NCI-H2196 (cell line): Measurements from ENCODE around the gene CCDC69.
"Not testable (repeated sequence)": the region's sequence is repeated elsewhere in the genome, so short reads cannot be mapped to it uniquely, and the experiment has no call there.

Source experiments
- DNase-seq: peaks from one replicate; lab custom pipeline; 2025; ENCODE audit not compliant: unreplicated experiment; lab: John Stamatoyannopoulos, UW

CCDC69 gene

DNA sequence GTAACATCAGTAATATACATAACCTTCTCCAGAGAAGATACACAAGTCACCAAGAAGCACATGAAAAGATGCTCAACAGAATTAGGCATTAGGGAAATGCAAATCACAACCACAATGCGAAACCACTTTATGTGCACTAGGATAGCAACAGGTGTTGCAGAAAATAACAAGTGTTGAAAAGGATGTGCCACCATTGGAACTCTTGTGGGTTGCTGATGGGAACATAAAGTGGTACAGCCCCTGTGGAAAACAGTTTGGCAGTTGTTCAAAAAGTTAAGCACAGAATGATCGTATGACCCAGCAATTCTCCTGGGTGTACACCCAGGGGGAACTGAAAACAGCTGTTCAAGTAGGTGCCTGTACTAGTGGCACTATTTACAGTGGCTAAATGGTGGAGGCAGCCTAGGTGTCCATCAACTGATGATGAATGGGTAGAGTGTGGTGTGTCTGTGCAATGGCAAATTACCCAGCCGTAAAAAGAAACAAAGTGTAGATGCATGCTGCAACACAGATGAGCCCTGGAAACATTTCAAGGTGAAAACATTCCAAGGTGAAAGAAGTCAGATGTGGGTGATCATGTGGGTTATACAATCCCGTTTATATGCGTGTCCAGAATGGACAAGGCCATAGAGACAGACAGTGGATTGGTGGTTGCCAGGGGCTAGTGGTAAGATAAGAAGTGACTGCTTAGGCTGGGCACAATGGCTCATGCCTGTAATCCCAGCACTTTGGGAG, 27.2 kb downstream of the CCDC69 start:
- no peak for DNase-seq

DNA sequence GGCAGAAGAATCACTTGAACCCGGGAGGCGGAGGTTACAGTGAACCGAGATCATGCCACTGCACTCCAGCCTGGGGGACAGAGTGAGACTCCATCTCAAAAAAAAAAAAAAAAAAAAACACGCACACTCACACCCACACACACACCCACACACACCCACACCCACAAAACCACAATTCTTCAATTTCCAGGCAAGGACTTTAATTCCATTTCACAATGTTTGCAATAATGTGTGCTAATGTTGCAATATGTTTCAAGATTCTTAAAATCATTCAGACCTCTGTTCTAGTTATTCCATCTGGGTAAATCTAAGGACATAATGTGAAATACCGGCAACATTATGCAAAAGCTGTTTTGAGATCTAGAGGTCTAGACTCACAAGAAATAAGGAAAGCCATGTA, 28.3 kb downstream of the CCDC69 start:
- no peak for DNase-seq

GRCh38 chr5:151192626-151193025, 31.3 kb downstream of the CCDC69 start:
- no peak for DNase-seq

DNA sequence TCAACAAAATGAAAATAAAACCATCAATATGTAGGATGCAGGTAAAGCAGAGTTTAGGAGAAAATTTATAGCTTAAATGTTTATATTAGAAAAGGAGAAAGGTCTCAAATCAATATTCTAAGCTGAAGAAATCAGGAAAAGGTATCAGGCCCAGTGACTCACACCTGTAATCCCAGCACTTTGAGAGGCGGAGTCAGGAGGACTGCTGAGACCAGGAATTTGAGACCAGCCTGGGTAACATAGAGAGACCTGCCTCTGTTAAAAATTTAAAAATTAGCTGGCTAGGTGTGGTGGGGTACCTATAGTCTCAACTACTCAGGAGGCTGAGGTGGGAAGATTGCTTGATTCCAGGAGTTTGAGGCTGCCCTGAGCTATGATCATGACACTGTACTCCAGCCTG, 32.2 kb downstream of the CCDC69 start:
- DNase-seq = no peak

- DNase-seq = no peak
Measured at GRCh38 chr5:151189151-151189550, 34.7 kb downstream of the CCDC69 start.

GRCh38 chr5:151186538-151186937, 37.4 kb downstream of the CCDC69 start:
- DNase-seq = no peak

DNA sequence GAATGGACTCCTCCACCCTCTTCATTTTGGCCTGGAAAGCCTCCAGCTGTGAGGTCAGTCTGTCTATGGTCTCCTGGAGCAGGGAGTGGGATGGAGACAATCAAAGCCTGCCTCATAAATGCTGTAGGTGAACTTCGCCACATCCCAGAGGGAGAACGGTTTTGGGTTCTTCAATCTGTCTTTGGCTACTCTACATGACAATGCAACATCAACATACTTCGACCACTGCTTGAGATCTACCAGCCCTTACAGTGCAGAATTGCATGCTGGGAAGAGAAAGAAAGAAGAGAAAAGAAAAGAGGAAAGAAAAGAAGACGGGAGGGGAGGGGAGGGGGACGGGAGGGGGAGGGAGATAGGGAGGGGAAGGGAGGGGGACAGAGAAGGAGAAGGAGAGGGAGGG, 37.8 kb downstream of the CCDC69 start:
- DNase-seq = no peak

DNA sequence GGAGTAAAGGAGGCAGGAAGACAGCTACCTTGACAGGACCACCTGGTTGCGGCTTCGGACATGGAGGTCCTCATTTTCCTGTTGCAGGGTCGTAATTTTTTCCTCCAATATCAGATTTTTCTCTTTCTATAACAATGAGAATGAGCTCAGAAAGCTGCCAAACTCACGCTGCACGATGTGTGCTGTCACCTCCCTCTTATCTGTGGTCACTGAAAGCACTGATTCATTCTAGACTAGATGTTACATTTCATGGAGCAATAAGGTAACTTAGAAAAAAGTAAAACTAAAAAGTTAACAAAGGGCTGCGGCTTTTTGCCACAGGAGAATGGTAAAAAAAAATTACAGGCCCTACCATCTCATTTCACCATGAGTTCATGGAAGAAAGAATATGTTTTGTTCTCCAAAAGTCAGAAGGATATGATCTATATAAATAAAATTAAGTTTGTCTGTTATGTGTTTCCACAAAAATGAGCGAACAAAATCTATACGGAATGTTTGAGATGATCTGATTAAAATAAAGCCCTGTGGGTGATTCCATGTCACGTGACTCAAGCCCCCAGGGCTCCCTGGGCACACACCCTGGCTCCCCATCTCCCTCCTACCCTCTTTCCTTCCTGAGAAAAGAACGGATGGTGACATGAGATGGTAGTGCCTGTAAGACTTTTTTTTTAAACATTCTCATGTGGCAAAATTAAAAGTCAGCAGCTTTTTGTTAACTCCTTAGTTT, 39.4 kb downstream of the CCDC69 start:
- no peak for DNase-seq

GRCh38 chr5:151183456-151184245, 40.2 kb downstream of the CCDC69 start:
- no peak for DNase-seq

GRCh38 chr5:151182976-151183375, 40.9 kb downstream of the CCDC69 start:
- DNase-seq = no peak

- DNase-seq = no peak
Measured at GRCh38 chr5:151182524-151182900, 41.4 kb downstream of the CCDC69 start.

GRCh38 chr5:151181818-151182523, 41.9 kb downstream of the CCDC69 start:
- DNase-seq = no peak

DNA sequence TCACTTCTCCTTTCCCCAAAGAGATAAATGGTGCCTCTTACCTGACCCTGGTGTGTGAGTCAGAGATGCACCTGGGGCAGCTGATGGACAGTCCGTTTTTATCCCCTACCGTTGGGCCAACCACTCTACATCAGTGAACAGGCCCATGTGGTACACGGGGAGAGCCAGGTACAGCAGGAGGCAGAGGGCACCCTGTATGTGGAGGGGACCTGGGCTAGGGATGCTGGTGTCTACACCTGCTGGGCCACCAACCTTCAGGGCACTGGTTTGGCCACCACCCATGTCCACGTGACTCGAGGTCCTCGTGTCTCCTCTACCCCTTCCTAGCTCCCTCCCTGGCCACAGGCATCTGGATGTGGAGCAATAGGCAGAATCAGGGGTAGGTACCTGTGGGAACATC, 43.6 kb downstream of the CCDC69 start:
- DNase-seq = no peak

GRCh38 chr5:151179489-151179840, 44.4 kb downstream of the CCDC69 start:
- no peak for DNase-seq

DNA sequence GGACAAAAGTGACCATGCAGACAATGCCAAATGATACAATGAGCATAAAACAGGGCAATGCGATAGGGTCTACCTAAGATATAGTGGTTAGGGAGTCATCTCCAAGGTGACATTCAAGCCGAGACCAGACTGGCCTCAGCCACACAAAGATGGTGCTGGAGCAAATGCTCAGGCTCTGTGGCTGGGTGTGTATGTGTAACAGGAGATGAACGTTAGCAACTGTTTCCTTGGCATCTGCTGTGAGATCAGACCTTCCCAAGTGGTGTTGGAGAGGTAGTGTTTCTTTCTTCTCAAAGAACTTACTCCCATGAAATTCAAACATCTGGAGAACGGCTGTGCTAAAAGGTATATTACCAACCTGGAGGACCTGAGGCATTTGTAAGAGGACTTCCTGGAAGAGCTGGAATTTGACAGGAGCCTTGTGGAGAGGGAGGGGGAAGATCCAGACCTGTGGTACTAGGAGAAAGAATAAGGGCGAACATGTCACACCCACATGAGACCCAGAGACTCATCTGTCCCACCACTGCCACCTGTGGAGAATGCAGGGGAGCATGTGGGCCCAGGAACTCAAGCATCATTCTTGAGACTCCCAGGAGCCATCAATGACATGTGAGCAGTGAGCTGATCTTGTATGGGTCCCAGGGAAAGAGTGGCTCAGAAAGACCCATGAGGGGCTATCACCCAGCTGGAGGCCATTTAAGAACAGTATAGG, 45.0 kb downstream of the CCDC69 start:
- no peak for DNase-seq

GRCh38 chr5:151178372-151178771, 45.5 kb downstream of the CCDC69 start:
- DNase-seq = no peak

DNA sequence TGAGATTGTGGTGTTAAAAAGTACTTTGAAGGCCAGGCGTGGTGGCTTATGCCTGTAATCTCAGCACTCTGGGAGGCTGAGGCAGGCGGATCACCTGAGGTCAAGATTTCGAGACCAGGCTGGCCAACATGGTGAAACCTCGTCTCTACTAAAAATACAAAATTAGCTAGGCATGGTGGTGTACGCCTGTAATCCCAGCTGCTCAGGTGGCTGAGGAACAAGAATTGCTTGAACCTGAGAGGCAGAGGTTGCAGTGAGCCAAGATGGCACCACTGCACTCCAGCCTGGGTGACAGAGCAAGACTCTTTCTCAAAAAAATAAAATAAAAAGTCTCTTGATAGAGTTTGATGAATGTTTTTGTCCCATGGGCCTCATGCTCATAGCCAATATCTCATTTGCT, 47.6 kb downstream of the CCDC69 start:
- not testable (repeated sequence) for DNase-seq

DNA sequence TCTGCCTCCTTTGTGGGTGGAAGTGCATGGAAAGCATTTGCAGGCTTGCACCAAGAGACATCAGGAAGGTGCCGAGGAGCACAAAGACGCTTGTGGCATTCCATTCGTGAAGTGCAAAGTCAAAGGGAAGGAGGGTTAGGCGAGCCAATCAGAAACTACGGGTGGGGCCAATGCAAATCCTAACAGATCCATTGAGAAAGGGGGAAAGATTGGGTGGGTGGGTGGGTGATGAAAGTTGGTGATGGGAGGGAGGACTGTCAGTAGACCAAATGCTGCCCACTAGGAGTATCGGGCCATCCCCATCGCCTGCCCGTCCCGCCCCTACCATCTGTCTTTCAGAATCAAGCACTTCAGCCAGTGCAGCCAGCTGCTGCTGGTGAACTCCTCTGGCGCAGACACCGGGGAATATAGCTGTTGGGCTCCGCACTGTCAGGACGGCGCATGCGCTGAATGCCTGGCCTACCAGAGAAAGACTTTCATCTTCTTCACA, 49.2 kb downstream of the CCDC69 start:
- no peak for DNase-seq

DNA sequence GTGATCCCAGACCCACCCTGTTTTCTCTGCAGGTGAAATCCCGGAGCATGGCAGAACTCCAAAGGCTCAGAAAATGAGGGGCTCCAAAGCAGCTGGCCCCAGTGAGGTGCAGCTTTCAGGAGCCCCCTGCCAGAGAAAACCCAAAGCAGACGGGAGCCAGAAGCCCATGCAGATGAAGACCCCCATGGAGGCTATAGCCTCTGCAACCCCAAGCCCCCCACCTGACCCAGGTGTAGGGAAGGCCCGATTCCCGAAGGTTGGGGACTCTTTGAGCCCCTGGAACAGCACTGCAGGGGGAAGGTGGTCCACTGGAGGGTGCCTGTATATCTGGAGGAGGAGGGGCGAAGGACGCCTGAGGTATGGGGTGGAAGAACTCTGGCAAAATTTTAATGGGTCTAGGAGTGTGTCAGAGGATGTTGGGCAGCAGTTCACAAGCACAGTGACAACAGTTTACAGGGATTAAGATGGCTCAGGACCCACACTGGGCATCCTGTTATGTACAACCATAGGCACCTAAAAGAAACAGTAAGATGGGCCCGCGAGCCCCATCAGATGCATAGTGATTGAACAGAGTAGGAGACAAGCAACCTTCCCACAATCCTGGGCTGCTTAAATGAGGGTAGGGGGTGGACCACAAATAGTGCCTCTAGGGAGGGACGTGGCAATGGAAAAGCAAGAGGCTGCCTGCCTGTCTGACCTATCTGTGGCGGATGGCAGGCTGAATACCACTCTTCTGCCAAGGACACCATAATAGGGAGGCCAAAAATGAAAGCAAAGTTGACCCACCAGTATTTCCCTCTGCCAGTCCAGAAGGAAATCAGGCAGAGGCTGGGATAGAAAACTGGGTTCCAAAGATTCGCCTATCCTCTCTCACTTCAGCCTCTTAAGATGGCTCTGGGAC, 49.9 kb downstream of the CCDC69 start:
- no peak for DNase-seq

- no peak for DNase-seq
Measured at GRCh38 chr5:151171529-151171928, 52.4 kb downstream of the CCDC69 start.
